Neural cell (in vitro differentiated cells): ENCODE results near the gene BLOC1S1.

Source experiments
- EP300 ChIP-seq: fragments of 450-650 bp; conservative IDR thresholded peaks from 2 replicates; pipeline ENCODE4 v1.6.1; 2014; ENCODE audit warnings: antibody characterized with exemption, mild to moderate bottlenecking, moderate library complexity; ENCODE audit not compliant: poor library complexity, severe bottlenecking
- MXI1 ChIP-seq: fragments of 450-650 bp; conservative IDR thresholded peaks from 2 replicates; pipeline ENCODE4 v1.6.1; 2014; ENCODE audit warnings: antibody characterized with exemption, mild to moderate bottlenecking; ENCODE audit not compliant: poor library complexity, severe bottlenecking
- POLR2AphosphoS5 ChIP-seq: IDR thresholded peaks from 2 replicates; pipeline ENCODE4 v1.6.1; 2012
- RAD21 ChIP-seq: fragments of 450-650 bp; conservative IDR thresholded peaks from 2 replicates; pipeline ENCODE4 v1.6.1; 2014; ENCODE audit warnings: antibody characterized with exemption, mild to moderate bottlenecking, moderate library complexity
- SMC3 ChIP-seq: fragments of 450-650 bp; conservative IDR thresholded peaks from 2 replicates; pipeline ENCODE4 v1.6.1; 2014; ENCODE audit warnings: antibody characterized with exemption, mild to moderate bottlenecking, moderate library complexity; ENCODE audit not compliant: poor library complexity
- TAF1 ChIP-seq: IDR thresholded peaks from 2 replicates; pipeline ENCODE4 v1.6.1; 2012; ENCODE audit warnings: low read depth
- TF ChIP-seq, protein P1 (sequence below): fragments of 450-650 bp; IDR thresholded peaks from 2 replicates; pipeline ENCODE4 v1.5.1; 2014; ENCODE audit warnings: antibody characterized with exemption, mild to moderate bottlenecking, moderate library complexity; ENCODE audit not compliant: poor library complexity, severe bottlenecking

DNA sequence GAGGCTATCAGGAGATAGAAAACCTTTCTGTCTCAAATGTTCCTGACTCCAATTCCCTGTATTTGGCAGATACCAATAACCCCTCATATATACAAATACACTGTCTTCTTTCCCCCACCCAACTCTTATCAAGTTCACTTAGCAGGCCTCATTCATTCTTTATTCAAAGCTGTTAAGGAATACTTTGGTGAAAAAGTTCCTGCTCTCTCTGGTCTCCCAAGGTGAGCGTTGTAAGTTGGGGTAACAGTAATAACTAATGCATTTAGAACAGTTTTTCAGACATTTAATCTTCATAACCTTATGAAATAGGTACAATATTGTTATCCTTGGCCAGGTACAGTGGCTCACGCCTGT, 23.2 kb downstream of the BLOC1S1 start:
- TF ChIP-seq, protein P1, sequence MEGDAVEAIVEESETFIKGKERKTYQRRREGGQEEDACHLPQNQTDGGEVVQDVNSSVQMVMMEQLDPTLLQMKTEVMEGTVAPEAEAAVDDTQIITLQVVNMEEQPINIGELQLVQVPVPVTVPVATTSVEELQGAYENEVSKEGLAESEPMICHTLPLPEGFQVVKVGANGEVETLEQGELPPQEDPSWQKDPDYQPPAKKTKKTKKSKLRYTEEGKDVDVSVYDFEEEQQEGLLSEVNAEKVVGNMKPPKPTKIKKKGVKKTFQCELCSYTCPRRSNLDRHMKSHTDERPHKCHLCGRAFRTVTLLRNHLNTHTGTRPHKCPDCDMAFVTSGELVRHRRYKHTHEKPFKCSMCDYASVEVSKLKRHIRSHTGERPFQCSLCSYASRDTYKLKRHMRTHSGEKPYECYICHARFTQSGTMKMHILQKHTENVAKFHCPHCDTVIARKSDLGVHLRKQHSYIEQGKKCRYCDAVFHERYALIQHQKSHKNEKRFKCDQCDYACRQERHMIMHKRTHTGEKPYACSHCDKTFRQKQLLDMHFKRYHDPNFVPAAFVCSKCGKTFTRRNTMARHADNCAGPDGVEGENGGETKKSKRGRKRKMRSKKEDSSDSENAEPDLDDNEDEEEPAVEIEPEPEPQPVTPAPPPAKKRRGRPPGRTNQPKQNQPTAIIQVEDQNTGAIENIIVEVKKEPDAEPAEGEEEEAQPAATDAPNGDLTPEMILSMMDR, result no peak
- TF ChIP-seq EP300 (no peak), RAD21 (no peak), TAF1 (no peak), MXI1 (no peak), SMC3 (no peak), POLR2AphosphoS5 (no peak)
